NT2/D1 (cell line): Measurements from ENCODE around the gene PMAIP1.

Experiments
- YY1 ChIP-seq: IDR thresholded peaks from 2 replicates; pipeline ENCODE4 v1.6.1; 2011; ENCODE audit not compliant: insufficient read length, insufficient read depth
- ZNF274 ChIP-seq: IDR thresholded peaks from 2 replicates; pipeline ENCODE4 v1.6.1; 2011; ENCODE audit warnings: mild to moderate bottlenecking, low read depth, low read length

DNA sequence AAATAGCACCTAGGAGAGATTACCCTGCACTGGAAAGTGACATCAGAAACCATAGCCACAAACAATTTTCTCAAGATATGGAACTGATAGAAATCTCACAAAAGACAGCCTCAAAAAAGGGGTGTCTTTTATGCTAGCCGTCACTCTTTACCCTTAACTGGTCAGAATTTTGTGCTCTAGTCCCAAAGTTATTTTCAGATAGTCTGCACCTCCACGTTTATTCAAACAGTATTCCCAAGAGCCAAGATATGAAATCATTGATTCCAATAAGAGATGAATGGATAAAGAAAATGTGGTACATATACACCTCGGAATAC lies 23.5 kb upstream of the PMAIP1 start:
- TF ChIP-seq ZNF274 (no peak), YY1 (no peak)
